Stimulated activated naive CD8-positive, alpha-beta T cell treated with anti-CD3 and anti-CD28 coated beads, Interleukin-15, amount 100 ng/mL, for 72 hours (primary cell): ENCODE data around the gene VPS16.
"Not testable (repeated sequence)": the region's sequence is repeated elsewhere in the genome, so short reads cannot be mapped to it uniquely, and the experiment has no call there.

Experiments used
- ATAC-seq: fragments of 150-1000 bp; cut with Tn5 transposase; 2 replicates; pipeline ENCODE4 v1.10.0; 2021; ENCODE audit warnings: mild to moderate bottlenecking, moderate library complexity
- DNase-seq, 2 donors: peaks; one replicate each; pipeline ENCODE4 v3.0.0; 2021 to 2022
- H3K27ac Mint-ChIP-seq, 2 donors: one replicate each; pipeline ENCODE4 v1.8.0; 2022; ENCODE audit warnings: mild to moderate bottlenecking in 2 of 2, mixed read lengths in 2 of 2, moderate library complexity in 2 of 2
- H3K27me3 Mint-ChIP-seq: one replicate; pipeline ENCODE4 v1.8.0; 2022; ENCODE audit warnings: mixed read lengths
- H3K4me1 Mint-ChIP-seq: one replicate; pipeline ENCODE4 v1.8.0; 2022; ENCODE audit warnings: mild to moderate bottlenecking, mixed read lengths
- H3K4me3 Mint-ChIP-seq, 2 donors: one replicate each; pipeline ENCODE4 v1.8.0; 2022; ENCODE audit warnings: mild to moderate bottlenecking in 2 of 2, mixed read lengths in 2 of 2, moderate library complexity in 1 of 2
- H3K9me3 Mint-ChIP-seq, 2 donors: one replicate each; pipeline ENCODE4 v1.8.0; 2022; ENCODE audit warnings: mixed read lengths in 2 of 2

Gene VPS16

DNA sequence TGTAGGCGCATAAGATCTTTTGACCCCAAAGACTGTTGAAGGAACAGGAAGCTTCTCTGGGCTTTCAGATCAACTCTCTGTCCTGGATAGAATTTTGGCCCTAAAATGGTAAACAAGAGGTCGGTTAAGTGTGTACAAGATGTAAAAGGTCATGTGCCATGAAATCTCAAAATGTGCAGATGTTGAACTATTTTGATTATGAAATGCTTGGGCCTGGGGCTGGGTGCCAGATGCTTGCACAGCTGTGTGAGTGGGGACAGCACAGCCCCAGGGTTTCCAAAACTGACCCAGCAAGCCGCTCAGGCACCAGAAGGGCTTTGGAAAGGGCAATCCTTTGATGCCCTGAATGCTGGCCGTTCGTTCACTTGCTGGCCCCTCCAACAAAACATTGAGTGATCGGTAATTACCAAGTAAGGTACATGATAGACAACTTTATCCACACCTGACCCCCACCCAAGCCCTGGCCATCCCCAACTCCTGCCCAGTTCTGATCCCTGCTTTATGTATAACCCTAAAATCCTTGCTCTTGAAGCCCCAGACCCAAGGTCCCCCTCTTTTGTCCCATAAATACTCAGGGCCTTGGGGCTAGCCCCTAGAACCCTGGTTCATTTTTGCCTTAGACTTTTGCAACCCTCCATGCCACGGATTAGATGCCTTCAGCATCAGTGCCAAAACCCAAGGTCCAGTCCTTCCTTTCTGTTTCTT, 22.5 kb upstream of the VPS16 start:
- H3K4me1 Mint-ChIP-seq, result peaks cover 26% of the 10 kb centered on the region
- H3K4me3 Mint-ChIP-seq, result no peak overlapping the region
- ATAC-seq (no peak), DNase-seq (no peak)
- H3K9me3 Mint-ChIP-seq, result no peaks in the 10 kb centered on the region
- no peak overlapping the region for H3K27ac Mint-ChIP-seq
- H3K27me3 Mint-ChIP-seq, result peaks cover 58% of the 10 kb centered on the region

DNA sequence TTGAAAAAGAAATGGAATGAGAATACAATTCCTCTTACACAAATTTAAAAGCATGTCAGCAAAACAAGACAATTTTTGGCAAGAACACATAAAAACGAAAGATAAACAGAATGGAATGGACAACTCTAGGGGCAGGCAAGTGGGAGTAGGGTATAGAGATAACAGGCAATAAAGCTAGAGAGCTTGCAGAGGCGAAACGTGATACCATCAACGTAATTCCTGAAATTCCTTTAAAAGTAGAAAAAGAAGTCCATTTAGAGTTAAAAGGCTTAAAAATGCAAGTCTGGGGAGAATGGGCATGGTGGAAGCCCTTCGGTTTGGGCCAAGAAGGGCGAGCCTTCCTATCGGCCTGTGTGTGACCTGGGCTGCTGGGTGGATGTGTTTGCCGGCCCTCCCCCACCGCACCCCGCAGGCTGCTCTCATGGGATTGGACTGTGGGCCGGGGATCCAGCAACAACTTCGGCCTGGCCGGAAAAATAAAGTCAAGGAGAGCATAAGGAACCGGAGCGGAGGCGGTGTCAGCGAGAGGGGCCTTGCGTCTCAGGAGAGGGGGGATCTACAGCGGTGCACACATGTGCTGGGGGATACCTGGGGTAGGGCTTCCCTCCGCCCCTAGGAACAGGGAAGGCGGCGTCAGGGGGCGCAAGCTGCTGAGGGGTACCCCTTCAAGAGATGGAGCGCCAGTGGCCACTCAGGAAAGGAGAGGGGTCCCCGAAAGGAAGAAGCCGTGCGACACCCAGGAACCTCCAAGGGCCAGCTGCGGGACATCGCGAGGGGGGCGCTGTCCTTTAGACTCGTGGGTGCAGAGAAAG, 20.3 kb upstream of the VPS16 start:
- peaks cover 45% of the 10 kb centered on the region for H3K27me3 Mint-ChIP-seq
- ATAC-seq (no peak), DNase-seq (no peak)
- H3K4me3 Mint-ChIP-seq, result peak overlapping the region; percentile 35 to 53
- peaks cover 26% of the 10 kb centered on the region for H3K4me1 Mint-ChIP-seq
- H3K9me3 Mint-ChIP-seq, result no peaks in the 10 kb centered on the region
- no peak overlapping the region for H3K27ac Mint-ChIP-seq

- H3K27ac Mint-ChIP-seq, result no peak overlapping the region
- H3K4me1 Mint-ChIP-seq, result peaks cover 33% of the 10 kb centered on the region
- H3K4me3 Mint-ChIP-seq, result peak overlapping the region; percentile 51 to 53
- DNase-seq, result no peak
- ATAC-seq, result peak; percentile 46
- H3K9me3 Mint-ChIP-seq, result no peaks in the 10 kb centered on the region
- H3K27me3 Mint-ChIP-seq, result peaks cover 46% of the 10 kb centered on the region
These were observed 19.4 kb upstream of the VPS16 start for GRCh38 chr20:2820896-2821869.

GRCh38 chr20:2822073-2822472, 18.5 kb upstream of the VPS16 start:
- peak; percentile 81 for ATAC-seq
- Mint-ChIP-seq H3K27ac (no peak overlapping the region), H3K27me3 (peaks cover 54% of the 10 kb centered on the region), H3K4me3 (peak overlapping the region; percentile 24 to 51), H3K4me1 (peaks cover 42% of the 10 kb centered on the region), H3K9me3 (no peaks in the 10 kb centered on the region)
- DNase-seq, result peak; percentile 28 to 42

GRCh38 chr20:2825761-2826160, 14.8 kb upstream of the VPS16 start:
- DNase-seq, result no peak
- no peaks in the 10 kb centered on the region for H3K9me3 Mint-ChIP-seq
- peaks cover 28% of the 10 kb centered on the region for H3K27me3 Mint-ChIP-seq
- H3K27ac Mint-ChIP-seq, result peak overlapping the region in 1 of 2 donors; percentile 13
- H3K4me1 Mint-ChIP-seq, result peaks cover 31% of the 10 kb centered on the region
- ATAC-seq, result peak; percentile 64
- H3K4me3 Mint-ChIP-seq, result peak overlapping the region in 1 of 2 donors; percentile 35

DNA sequence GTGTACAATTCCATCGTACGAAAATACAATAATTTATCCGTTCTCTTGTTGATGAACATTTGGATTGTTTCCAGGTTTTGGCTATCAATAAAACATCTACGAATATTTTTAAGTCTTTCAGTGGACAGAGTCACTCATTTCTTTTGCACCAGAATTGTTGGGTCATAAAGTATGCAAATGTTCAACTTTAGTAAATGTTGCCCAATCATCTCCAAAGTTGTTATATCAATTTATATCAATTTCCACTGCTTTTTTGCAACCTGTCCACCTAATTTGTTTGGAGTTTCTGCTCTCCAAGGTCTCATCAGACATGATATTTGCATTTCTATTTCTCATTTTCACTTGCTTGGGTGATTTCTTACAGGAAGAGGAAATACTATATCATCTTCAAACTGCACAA, 13.9 kb upstream of the VPS16 start:
- no peak overlapping the region for H3K27ac Mint-ChIP-seq
- no peak for ATAC-seq
- DNase-seq, result no peak
- peaks cover 19% of the 10 kb centered on the region for H3K27me3 Mint-ChIP-seq
- peaks cover 22% of the 10 kb centered on the region for H3K4me1 Mint-ChIP-seq
- no peaks in the 10 kb centered on the region for H3K9me3 Mint-ChIP-seq
- no peak overlapping the region for H3K4me3 Mint-ChIP-seq

- peaks cover 14% of the 10 kb centered on the region for H3K27me3 Mint-ChIP-seq
- H3K9me3 Mint-ChIP-seq, result no peaks in the 10 kb centered on the region
- H3K4me3 Mint-ChIP-seq, result no peak overlapping the region
- no peak for ATAC-seq
- peaks cover 16% of the 10 kb centered on the region for H3K4me1 Mint-ChIP-seq
- no peak for DNase-seq
- H3K27ac Mint-ChIP-seq, result no peak overlapping the region
These were observed 11.2 kb upstream of the VPS16 start for GRCh38 chr20:2829376-2829775.

- not testable (repeated sequence) for H3K27ac Mint-ChIP-seq, ATAC-seq
These were observed 9.3 kb upstream of the VPS16 start for GRCh38 chr20:2831206-2831605.

DNA sequence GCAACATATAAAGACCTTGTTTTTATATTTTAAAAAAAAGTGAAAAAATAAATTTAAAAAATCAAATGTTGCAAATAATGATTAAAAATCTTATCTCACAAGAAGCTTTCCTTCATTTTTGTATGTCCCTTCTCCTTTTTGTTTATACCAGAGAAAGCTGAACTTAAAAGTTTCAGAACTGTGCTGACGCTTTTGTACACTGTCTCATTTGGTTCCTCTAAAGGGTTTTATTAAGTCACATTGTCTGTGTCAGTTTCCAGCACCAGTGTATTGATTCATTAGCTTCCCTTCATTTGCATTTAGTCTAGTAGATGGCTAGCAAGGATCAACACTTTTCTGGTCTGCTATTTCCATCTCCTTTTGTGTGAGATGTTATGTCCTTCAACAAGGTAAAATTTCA, 6.8 kb upstream of the VPS16 start:
- H3K27ac Mint-ChIP-seq, result no peak overlapping the region
- DNase-seq (no peak), ATAC-seq (no peak)
- H3K4me1 Mint-ChIP-seq, result peaks cover 13% of the 10 kb centered on the region
- H3K9me3 Mint-ChIP-seq, result no peaks in the 10 kb centered on the region
- H3K4me3 Mint-ChIP-seq, result no peak overlapping the region
- H3K27me3 Mint-ChIP-seq, result no peaks in the 10 kb centered on the region

More at GRCh38 chr20:2831206-2831605, 9.3 kb upstream of the VPS16 start:
- H3K4me1 Mint-ChIP-seq, H3K9me3 Mint-ChIP-seq, H3K4me3 Mint-ChIP-seq: not testable (repeated sequence)
- H3K27me3 Mint-ChIP-seq, result peaks cover 14% of the 10 kb centered on the region
- DNase-seq, result peak in 1 of 2 donors; percentile 2

DNA sequence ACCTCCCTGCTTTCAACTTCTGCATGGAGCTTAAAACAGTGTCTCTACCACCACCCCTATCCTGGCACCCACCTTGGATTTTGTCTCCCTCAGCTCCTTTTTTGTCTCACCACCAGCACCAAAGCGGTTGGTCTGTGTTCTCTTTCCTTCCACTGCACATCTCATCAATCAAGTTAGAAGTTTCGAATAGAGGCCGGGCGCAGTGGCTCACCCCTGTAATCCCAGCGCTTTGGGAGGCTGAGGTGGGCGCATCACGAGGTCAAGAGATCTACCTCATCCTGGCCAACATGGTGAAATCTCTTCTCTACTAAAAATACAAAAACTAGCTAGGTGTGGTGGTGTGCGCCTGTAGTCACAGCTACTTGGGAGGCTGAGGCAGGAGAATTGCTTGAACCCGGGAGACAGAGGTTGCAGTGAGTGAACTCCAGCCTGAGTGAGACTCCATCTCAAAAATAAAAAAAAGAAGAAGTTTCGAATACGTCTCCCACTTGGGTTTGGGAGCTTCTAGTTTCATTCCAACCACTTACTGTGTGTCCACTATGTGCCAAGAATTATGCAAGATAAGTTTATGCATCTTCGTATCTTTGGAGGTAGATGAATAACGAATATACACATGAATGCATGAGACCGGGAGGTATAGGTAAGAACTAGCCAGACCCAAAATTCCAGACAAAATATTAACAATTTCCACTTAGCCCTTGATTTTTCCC, 6.0 kb upstream of the VPS16 start:
- DNase-seq (no peak), ATAC-seq (no peak)
- no peak overlapping the region for H3K27ac Mint-ChIP-seq
- no peak overlapping the region for H3K4me3 Mint-ChIP-seq
- H3K4me1 Mint-ChIP-seq, result peaks cover 20% of the 10 kb centered on the region
- no peaks in the 10 kb centered on the region for H3K27me3 Mint-ChIP-seq
- no peaks in the 10 kb centered on the region for H3K9me3 Mint-ChIP-seq

DNA sequence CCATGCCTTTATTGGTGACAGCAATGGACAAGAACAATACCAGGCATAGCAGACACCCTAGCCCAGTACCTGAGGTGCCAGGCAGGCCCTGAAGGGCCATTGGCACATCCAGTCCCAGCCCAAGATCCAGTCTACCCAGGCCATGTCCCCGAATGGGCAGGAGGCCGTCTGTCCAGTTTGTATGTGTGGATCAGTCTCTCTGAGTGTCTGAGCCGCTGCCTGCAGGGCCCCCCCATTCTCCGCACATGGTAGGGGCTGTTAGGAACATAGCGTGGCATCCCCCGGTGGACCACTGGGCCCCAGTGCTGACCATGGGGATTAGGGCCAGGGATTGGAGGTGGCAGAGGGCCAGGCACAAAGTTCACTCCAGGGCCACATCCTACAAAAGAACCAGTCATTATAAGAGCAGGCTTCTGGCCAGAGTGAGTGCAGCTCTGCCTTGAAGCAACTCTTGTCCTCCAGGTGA, 5.2 kb upstream of the VPS16 start:
- H3K4me3 Mint-ChIP-seq, result no peak overlapping the region
- H3K9me3 Mint-ChIP-seq, result no peaks in the 10 kb centered on the region
- ATAC-seq (no peak), DNase-seq (no peak)
- H3K4me1 Mint-ChIP-seq, result peaks cover 23% of the 10 kb centered on the region
- H3K27me3 Mint-ChIP-seq, result no peaks in the 10 kb centered on the region
- no peak overlapping the region for H3K27ac Mint-ChIP-seq

GRCh38 chr20:2836035-2836434, 4.5 kb upstream of the VPS16 start:
- ATAC-seq, result no peak
- Mint-ChIP-seq H3K9me3 (no peaks in the 10 kb centered on the region), H3K27ac (no peak overlapping the region), H3K4me3 (no peak overlapping the region), H3K27me3 (no peaks in the 10 kb centered on the region), H3K4me1 (peaks cover 23% of the 10 kb centered on the region)
- no peak for DNase-seq

DNA sequence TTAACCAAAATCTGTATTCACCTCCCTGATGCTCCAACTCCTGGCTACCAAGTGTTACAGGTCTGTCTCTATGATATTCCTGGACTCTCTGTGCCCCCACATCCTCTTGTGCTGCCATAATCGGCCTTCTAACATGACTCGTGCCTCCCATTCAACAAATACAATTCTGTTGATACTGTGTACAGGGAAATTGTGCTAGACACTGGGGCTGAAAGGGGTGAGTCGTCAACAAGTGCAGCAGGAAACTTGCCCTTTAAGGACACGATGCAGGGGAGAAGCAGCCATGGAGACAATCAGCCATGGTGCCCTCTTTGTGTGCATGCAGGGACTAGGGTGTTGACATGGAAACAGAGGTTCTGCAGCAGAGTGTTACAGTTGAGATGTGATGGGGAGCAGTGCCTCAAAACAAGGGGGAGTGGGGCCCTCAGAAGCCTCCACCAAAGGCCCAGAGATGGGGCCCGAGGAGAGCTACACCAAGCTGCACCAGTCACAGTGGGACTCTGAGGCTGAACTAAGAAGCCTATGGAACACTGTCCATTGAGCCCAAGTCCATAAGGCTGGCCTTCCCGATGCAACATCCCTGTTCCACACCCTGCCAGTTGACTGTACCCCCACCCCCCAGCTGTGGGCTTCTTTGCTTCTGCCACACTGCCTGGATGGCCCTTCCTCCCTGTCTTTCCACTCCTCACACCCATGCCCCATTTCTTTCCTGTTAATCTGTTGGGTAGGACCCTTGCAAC, 3.2 kb upstream of the VPS16 start:
- ATAC-seq, result no peak
- no peaks in the 10 kb centered on the region for H3K27me3 Mint-ChIP-seq
- H3K4me1 Mint-ChIP-seq, result peaks cover 29% of the 10 kb centered on the region
- no peak overlapping the region for H3K27ac Mint-ChIP-seq
- H3K4me3 Mint-ChIP-seq, result no peak overlapping the region
- no peaks in the 10 kb centered on the region for H3K9me3 Mint-ChIP-seq
- DNase-seq, result no peak

- no peaks in the 10 kb centered on the region for H3K9me3 Mint-ChIP-seq
- DNase-seq (no peak), ATAC-seq (no peak)
- H3K4me3 Mint-ChIP-seq, result peak overlapping the region in 1 of 2 donors; percentile 23
- no peaks in the 10 kb centered on the region for H3K27me3 Mint-ChIP-seq
- peaks cover 29% of the 10 kb centered on the region for H3K4me1 Mint-ChIP-seq
- peak overlapping the region in 1 of 2 donors; percentile 44 for H3K27ac Mint-ChIP-seq
These were observed 2.3 kb upstream of the VPS16 start for GRCh38 chr20:2838170-2838797.
